HCT116 (cell line): ENCODE results near the gene NRIP2. TPM values are rescaled to one million over a fixed set of nuclear protein-coding genes. Genes with fewer than 3 reads are reported as not detected.

Source experiments
- ATAC-seq: fragments of 200-7000 bp; cut with Tn5 transposase; 2 replicates; pipeline ENCODE4 v1.9.1; 2020; ENCODE audit warnings: mild to moderate bottlenecking, moderate library complexity
- BruUV-seq: library from RNA; stranded (reverse); fragments of 400-500 nt; replicated peaks from 2 replicates; lab custom pipeline; 2021; lab: Mats Ljungman, UMichigan
- CTCF ChIA-PET: fragments of 300-600 bp; sonication (Branson Sonifier 250); formaldehyde crosslinking; loops from one replicate; lab custom pipeline; 2021; ENCODE audit warnings: antibody characterized with exemption; lab: Charles Lee
- POLR2A ChIA-PET: fragments of 300-600, 350-600 bp; sonication (Branson Sonifier 250); formaldehyde crosslinking; loops from one replicate; lab custom pipeline; 2021; ENCODE audit warnings: antibody characterized with exemption; lab: Charles Lee
- RAD21 ChIA-PET, 2 experiments: fragments of 300-600 bp; sonication (Branson Sonifier 250); formaldehyde crosslinking; loops; one replicate each; lab custom pipeline; 2023; ENCODE audit warnings: low total read pairs in 2 of 2; ENCODE audit not compliant: uncharacterized antibody in 2 of 2, unreplicated experiment in 2 of 2, low non-redundant PET in 1 of 2; lab: Charles Lee
- DNase-seq: peaks from one replicate; pipeline ENCODE4 v3.0.0-alpha.2; 2010; ENCODE audit warnings: low read depth, low spot score
- H2AFZ ChIP-seq: fragments of 200-600 bp; shearing (Covaris generic), sonication (generic); 2 replicates; pipeline ENCODE4 v1.6.1; 2017; ENCODE audit warnings: low read depth, mixed run types, mixed read lengths, antibody characterized with exemption, low read length; ENCODE audit not compliant: poor library complexity, severe bottlenecking
- H3K27ac ChIP-seq: 2 replicates; pipeline ENCODE4 v1.5.1; 2012; ENCODE audit warnings: low read depth, low read length
- H3K27me3 ChIP-seq: fragments of 200-600 bp; sonication (generic); 2 replicates; pipeline ENCODE4 v1.6.1; 2016; ENCODE audit warnings: mixed run types, low read length, mixed read lengths; ENCODE audit not compliant: insufficient read depth
- H3K36me3 ChIP-seq, 2 experiments: fragments of 200-500 bp in 1 of 2; fragments of 200-600 bp in 1 of 2; sonication (Bioruptor generic) in 1 of 2; sonication (generic) in 1 of 2; 2 replicates each; pipeline versions ENCODE4 v1.5.1 to v1.6.1; 2014 to 2016; ENCODE audit warnings: low read length in 2 of 2, inconsistent platforms in 1 of 2, mixed read lengths in 1 of 2, mixed run types in 1 of 2; ENCODE audit not compliant: insufficient read depth in 2 of 2, control insufficient read depth in 1 of 2
- H3K4me1 ChIP-seq, 2 experiments: fragments of 200-600 bp in 1 of 2; sonication (generic) in 1 of 2; 2 replicates each; pipeline versions ENCODE4 v1.5.1 to v1.6.1; 2012 to 2017; ENCODE audit warnings: low read length in 2 of 2, inconsistent platforms in 1 of 2, mild to moderate bottlenecking in 1 of 2, mixed read lengths in 1 of 2, mixed run types in 1 of 2, moderate library complexity in 1 of 2; ENCODE audit not compliant: insufficient read depth in 2 of 2, control insufficient read depth in 1 of 2
- H3K4me2 ChIP-seq: fragments of 200-600 bp; sonication (generic); 2 replicates; pipeline ENCODE4 v1.6.1; 2017; ENCODE audit warnings: mixed run types, low read length, mixed read lengths
- H3K4me3 ChIP-seq, 2 experiments: fragments of 200-600 bp in 1 of 2; sonication (generic) in 1 of 2; replicated peaks in 1 of 2; 2 replicates each; pipeline ENCODE4 v1.5.1; 2011 to 2016; ENCODE audit warnings: low read length in 2 of 2, control low read depth in 1 of 2, low read depth in 1 of 2, mild to moderate bottlenecking in 1 of 2, mixed read lengths in 1 of 2, mixed run types in 1 of 2
- H3K79me2 ChIP-seq: fragments of 200-600 bp; sonication (generic); 2 replicates; pipeline ENCODE4 v1.6.1; 2017; ENCODE audit warnings: mild to moderate bottlenecking, mixed run types, low read length, moderate library complexity, mixed read lengths; ENCODE audit not compliant: insufficient read depth
- H3K9ac ChIP-seq: fragments of 200-600 bp; sonication (generic); 2 replicates; pipeline ENCODE4 v1.6.1; 2016; ENCODE audit warnings: low read length, mixed read lengths
- H3K9me2 ChIP-seq: fragments of 200-600 bp; sonication (generic), shearing (Covaris generic); 2 replicates; pipeline ENCODE4 v1.6.1; 2017; ENCODE audit warnings: mixed run types, mild to moderate bottlenecking, moderate library complexity; ENCODE audit not compliant: insufficient read depth
- H3K9me3 ChIP-seq, 2 experiments: fragments of 200-500 bp in 1 of 2; fragments of 200-600 bp in 1 of 2; sonication (Bioruptor generic) in 1 of 2; sonication (generic) in 1 of 2; 2 replicates each; pipeline ENCODE4 v1.6.1; 2014 to 2017; ENCODE audit warnings: low read length in 2 of 2, mixed read lengths in 2 of 2, inconsistent platforms in 1 of 2, low read depth in 1 of 2, mild to moderate bottlenecking in 1 of 2, mixed run types in 1 of 2, moderate library complexity in 1 of 2; ENCODE audit not compliant: control insufficient read depth in 1 of 2, insufficient read depth in 1 of 2
- H4K20me1 ChIP-seq: fragments of 200-600 bp; sonication (generic), shearing (Covaris generic); 2 replicates; pipeline ENCODE4 v1.6.1; 2017; ENCODE audit warnings: mixed run types, mild to moderate bottlenecking, moderate library complexity; ENCODE audit not compliant: insufficient read depth
- CBX3 ChIP-seq: IDR thresholded peaks from 2 replicates; pipeline ENCODE4 v1.6.1; 2012; ENCODE audit warnings: low read depth
- CEBPB ChIP-seq: IDR thresholded peaks from 2 replicates; pipeline ENCODE4 v1.6.1; 2012; ENCODE audit warnings: low read depth
- CTCF ChIP-seq, 3 experiments: fragments of 200-600 bp in 1 of 3; sonication (generic) in 1 of 3; IDR thresholded peaks in 2 of 3; conservative IDR thresholded peaks in 1 of 3; 2 replicates each; pipeline ENCODE4 v1.5.1; 2012 to 2017; ENCODE audit warnings: low read depth in 2 of 3, low read length in 2 of 3, antibody characterized with exemption in 1 of 3, borderline replicate concordance in 1 of 3, control low read depth in 1 of 3, mild to moderate bottlenecking in 1 of 3, mixed read lengths in 1 of 3, mixed run types in 1 of 3, moderate library complexity in 1 of 3; ENCODE audit not compliant: insufficient read depth in 1 of 3
- EGR1 ChIP-seq: IDR thresholded peaks from 2 replicates; pipeline ENCODE4 v1.6.1; 2012; ENCODE audit warnings: low read depth
- EZH2 ChIP-seq: fragments of 200-600 bp; sonication (generic); IDR thresholded peaks from 2 replicates; pipeline ENCODE4 v1.6.1; 2017; ENCODE audit warnings: antibody characterized with exemption, mixed run types
- MAX ChIP-seq: IDR thresholded peaks from 2 replicates; pipeline ENCODE4 v1.6.1; 2012
- POLR2A ChIP-seq: IDR thresholded peaks from 2 replicates; pipeline ENCODE4 v1.7.0; 2011; ENCODE audit warnings: borderline replicate concordance; ENCODE audit not compliant: insufficient read depth, insufficient read length; ENCODE audit errors: extremely low read depth
- POLR2AphosphoS5 ChIP-seq: IDR thresholded peaks from 2 replicates; pipeline ENCODE4 v1.6.1; 2011; ENCODE audit warnings: mild to moderate bottlenecking, low read depth, low read length, moderate library complexity
- SIN3A ChIP-seq: IDR thresholded peaks from 2 replicates; pipeline ENCODE4 v1.6.1; 2012; ENCODE audit warnings: low read depth
- SP1 ChIP-seq: IDR thresholded peaks from 2 replicates; pipeline ENCODE4 v1.6.1; 2012; ENCODE audit warnings: low read depth
- YY1 ChIP-seq: IDR thresholded peaks from 2 replicates; pipeline ENCODE4 v1.6.1; 2011; ENCODE audit warnings: low read length, low read depth, moderate library complexity, mild to moderate bottlenecking; ENCODE audit not compliant: insufficient replicate concordance; ENCODE audit errors: extremely low read depth
- ZFX ChIP-seq: fragments of 450-650 bp; IDR thresholded peaks from 2 replicates; pipeline ENCODE4 v1.6.1; 2017
- intact Hi-C: fragments of 100-400 bp; cut with micrococcal nuclease; formaldehyde crosslinking; loops from 2 replicates; pipeline ENCODE4 v1.10.0; 2022
- total RNA-seq: library from RNA; stranded (reverse); gene quantifications from one replicate; pipeline ENCODE4 v1.2.1, GENCODE V29; 2021; ENCODE audit not compliant: unreplicated experiment

NRIP2 gene
- total RNA-seq, 1 experiment from 2014 or later: not detected

- Histone ChIP-seq H3K9me2 (no peaks in the 10 kb centered on the region), H3K4me1 (peaks cover 10 to 20% of the 10 kb centered on the region in 2 experiments; a peak in 3 of 4 replicates), H3K36me3 (peaks cover 23 to 38% of the 10 kb centered on the region in 2 experiments), H3K9ac (peak within 1 kb of the TSS; percentile 73), H3K27me3 (no peaks in the 10 kb centered on the region), H3K27ac (peak within 1 kb of the TSS; percentile 92), H2AFZ (no peak within 1 kb of the TSS), H4K20me1 (peaks cover 17% of the 10 kb centered on the region; the same call in 1 of the 2 replicates), H3K79me2 (peaks cover 44% of the 10 kb centered on the region), H3K4me3 (peak within 1 kb of the TSS; percentile 88 to 95), H3K9me3 (no peaks in the 10 kb centered on the region), H3K4me2 (peak within 1 kb of the TSS; percentile 95)
- no TSS peak for BruUV-seq
- ChIA-PET RAD21 (interaction anchor here in 1 of 2 experiments (0.6 kb wide), 1 partner anchor 17 kb away, joined by 3 read pairs; no protein-coding TSS in a partner anchor), POLR2A (interaction anchor here (1.8 kb wide), 1 partner anchor 18 kb away, joined by 6 read pairs; the partner anchor contains the start of gene ITFG2), CTCF (interaction anchor here (4.5 kb wide), 1 partner anchor 10 kb away, joined by 30 read pairs; no protein-coding TSS in a partner anchor)
- peak; percentile 83 for ATAC-seq
- TF ChIP-seq MAX (peak; percentile 92), CTCF (IDR thresholded peaks at IDR 0.05 in 2 of 3, conservative IDR thresholded peaks at IDR 0.05 in 1 of 3; ENCODE audit: borderline replicate concordance in 1 of 3, insufficient read depth in 1 of 3, low read depth in 2 of 3, low read length in 2 of 3) (no peak), SP1 (peak; percentile 28; the same call in 1 of the 2 replicates), EGR1 (0 out of 2 replicates have a peak, but pooled peaks have one; percentile 33), POLR2A (peak; percentile 85), YY1 (peak; percentile 50), POLR2AphosphoS5 (peak; percentile 88), ZFX (no peak), CBX3 (no peak), SIN3A (peak; percentile 71; the same call in 1 of the 2 replicates), CEBPB (no peak), EZH2 (no peak)
- DNase-seq: peak; percentile 47
- intact Hi-C loops: no loop called here
These were observed 40.0 kb downstream of the NRIP2 start, which contains the start of gene FKBP4 for GRCh38 chr12:2794736-2795289. Gene FKBP4, plus strand, starts transcription at chr12:2794970. Its CDS starts 170 bp downstream, at chr12:2795140.
